Measurements from ENCODE around the gene TMCO4.
"Not testable (repeated sequence)": the region's sequence is repeated elsewhere in the genome, so short reads cannot be mapped to it uniquely, and the experiment has no call there.

The TMCO4 gene

GRCh38 chr1:19643121-19643520, 156.6 kb downstream of the TMCO4 start:
- no peak for DNase-seq (ENCODE audit: low read depth in 2 of 3, low spot score in 2 of 3)

DNA sequence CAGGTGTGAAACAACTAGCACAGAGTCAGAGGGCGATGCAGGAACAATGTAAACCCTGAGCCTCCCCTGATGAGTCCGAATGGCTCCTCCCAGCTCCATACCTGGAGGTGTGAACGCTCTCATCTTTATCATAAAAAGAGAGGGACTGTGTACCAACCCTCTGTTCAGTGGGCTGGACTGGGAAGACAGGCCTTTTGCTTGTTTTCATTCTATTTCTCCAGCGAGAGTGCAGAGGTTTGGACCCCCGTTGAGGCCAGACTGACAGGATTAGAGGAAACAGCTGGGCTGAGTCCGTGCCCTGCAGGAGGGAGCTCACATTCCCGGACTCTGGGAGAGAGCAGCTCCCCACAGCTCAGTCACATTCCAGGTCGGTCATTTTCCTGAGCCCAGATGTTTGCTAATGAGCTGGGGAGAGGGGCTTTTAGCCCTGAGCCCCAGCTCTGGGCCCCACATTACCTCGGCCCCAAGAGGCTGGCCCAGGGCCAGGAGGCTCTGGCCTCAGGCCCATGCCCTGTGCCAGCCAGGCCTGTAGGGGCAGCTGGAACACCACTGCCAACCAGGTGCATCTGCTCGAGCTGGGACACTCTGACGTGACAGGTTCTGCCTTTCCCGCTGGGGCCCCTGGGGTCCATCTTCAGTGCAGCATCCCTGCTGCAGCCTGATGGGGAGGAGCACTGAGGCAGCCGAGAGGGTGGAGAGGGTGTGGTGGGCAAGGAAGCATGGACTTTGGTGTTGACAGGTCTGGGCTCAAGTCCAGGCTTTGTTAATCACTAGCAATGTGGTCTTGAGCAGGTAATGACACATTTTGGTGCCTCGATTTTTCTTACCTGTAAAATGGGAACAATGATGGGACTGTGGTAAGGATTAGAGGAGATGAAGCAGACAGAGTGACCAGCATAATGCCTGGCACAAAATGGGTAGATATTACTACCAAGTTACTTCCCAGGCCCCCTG, 159.1 kb downstream of the TMCO4 start:
- no peak for DNase-seq (ENCODE audit: low read depth in 2 of 3, low spot score in 2 of 3)

DNA sequence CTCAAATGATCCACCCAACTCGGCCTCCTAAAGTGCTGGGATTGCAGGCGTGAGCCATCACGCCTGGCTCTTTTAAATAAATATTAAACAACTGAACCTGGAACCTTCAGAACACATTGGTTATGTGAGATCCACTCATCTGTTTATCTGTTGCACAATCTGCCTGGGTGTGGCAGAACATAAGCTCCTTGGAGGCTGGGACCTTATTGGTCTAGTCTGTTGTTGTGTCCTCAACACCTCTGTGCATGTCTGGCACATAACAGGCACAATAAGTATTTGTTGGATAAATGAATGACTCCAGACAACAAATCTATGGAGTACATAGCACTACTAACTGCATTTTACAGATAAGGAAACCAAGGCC, 159.7 kb downstream of the TMCO4 start:
- no peak for DNase-seq (ENCODE audit: low read depth in 2 of 3, low spot score in 2 of 3)

DNA sequence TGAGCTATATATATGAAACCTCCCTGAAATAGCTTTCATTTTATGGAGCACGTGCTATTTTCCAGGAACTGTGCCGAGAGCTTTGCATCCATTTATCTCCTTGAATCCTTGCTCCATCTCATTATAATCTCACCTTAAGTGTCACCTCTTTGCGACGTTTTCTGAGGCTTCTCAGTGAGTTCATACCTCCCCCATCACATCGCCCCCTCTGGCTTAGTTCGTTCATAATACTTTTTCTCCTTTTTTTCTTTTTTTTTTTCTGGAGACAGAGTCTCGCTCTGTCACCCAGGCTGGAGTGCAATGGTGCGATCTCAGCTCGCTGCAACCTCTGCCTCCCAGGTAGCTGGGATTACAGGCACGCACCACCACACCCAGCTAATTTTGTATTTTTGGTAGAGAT, 160.5 kb downstream of the TMCO4 start:
- DNase-seq (ENCODE audit: low read depth in 2 of 3, low spot score in 2 of 3), result not testable (repeated sequence)

GRCh38 chr1:19637606-19638005, 162.1 kb downstream of the TMCO4 start:
- no peak for DNase-seq (ENCODE audit: low read depth in 2 of 3, low spot score in 2 of 3)

DNA sequence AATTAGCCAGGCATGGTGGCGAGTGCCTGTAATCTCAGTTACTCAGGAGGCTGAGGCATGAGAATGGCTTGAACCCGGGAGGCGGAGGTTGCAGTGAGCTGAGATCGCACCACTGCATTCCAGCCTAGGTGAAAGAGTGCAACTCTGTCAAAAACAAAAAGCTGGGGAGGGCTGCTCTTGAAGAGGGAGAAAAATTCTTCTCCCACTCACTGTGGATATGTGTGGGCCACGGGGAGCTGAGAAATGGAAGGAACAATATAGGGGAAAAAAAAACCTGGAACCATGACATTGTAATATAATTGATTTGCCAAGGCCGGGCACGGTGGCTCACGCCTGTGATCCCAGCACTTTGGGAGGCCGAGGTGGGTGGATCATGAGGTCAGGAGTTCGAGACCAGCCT, 163.0 kb downstream of the TMCO4 start:
- not testable (repeated sequence) for DNase-seq (ENCODE audit: low read depth in 2 of 3, low spot score in 2 of 3)

DNA sequence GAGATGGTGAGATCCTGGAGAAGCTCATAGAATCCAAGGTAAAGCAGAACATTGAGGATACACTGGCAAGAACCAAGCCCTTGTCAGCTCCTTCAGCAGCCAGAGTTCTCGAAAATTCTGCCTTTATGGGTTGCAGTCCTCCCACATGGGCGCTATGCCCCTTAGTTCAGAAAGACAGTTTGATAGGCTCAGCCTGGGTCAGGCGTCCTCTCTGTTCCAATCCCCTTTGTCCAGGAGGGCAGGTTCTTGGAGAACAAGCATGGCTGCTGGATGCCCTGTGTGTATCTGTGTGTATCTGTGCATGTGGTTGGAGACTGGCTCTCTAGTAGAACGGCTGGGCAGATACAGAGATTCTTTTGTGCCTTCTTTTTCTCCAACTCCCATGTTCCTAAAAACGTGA, 163.7 kb downstream of the TMCO4 start:
- no peak for DNase-seq (ENCODE audit: low read depth in 2 of 3, low spot score in 2 of 3)

GRCh38 chr1:19635646-19636045, 164.1 kb downstream of the TMCO4 start:
- no peak for DNase-seq (ENCODE audit: low read depth in 2 of 3, low spot score in 2 of 3)

DNA sequence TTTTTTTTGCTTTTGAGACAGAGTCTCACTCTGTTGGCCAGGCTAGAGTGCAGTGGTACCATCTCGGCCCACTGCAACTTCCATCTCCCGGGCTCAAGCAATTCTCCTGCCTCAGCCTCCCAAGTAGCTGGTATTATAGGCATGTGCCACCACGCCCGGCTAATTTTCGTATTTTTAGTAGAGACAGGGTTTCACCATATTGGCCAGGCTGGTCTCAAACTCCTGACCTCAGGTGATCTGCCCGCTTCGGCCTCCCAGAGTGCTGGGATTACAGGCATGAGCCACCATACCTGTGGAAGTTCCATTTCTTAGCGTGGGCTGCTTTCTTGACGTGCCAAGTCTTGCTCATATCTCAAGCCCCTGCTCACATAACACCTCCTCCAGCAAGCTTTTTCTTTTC, 164.7 kb downstream of the TMCO4 start:
- DNase-seq (ENCODE audit: low read depth in 2 of 3, low spot score in 2 of 3), result not testable (repeated sequence)

- no peak for DNase-seq (ENCODE audit: low read depth in 2 of 3, low spot score in 2 of 3)
These were observed 166.6 kb downstream of the TMCO4 start for GRCh38 chr1:19633106-19633505.

Measured in activated CD8-positive, alpha-beta memory T cell treated with anti-CD3 and anti-CD28 coated beads for 48 hours (primary cell).